Measurements from ENCODE around the gene RXRA.

Gene RXRA

DNA sequence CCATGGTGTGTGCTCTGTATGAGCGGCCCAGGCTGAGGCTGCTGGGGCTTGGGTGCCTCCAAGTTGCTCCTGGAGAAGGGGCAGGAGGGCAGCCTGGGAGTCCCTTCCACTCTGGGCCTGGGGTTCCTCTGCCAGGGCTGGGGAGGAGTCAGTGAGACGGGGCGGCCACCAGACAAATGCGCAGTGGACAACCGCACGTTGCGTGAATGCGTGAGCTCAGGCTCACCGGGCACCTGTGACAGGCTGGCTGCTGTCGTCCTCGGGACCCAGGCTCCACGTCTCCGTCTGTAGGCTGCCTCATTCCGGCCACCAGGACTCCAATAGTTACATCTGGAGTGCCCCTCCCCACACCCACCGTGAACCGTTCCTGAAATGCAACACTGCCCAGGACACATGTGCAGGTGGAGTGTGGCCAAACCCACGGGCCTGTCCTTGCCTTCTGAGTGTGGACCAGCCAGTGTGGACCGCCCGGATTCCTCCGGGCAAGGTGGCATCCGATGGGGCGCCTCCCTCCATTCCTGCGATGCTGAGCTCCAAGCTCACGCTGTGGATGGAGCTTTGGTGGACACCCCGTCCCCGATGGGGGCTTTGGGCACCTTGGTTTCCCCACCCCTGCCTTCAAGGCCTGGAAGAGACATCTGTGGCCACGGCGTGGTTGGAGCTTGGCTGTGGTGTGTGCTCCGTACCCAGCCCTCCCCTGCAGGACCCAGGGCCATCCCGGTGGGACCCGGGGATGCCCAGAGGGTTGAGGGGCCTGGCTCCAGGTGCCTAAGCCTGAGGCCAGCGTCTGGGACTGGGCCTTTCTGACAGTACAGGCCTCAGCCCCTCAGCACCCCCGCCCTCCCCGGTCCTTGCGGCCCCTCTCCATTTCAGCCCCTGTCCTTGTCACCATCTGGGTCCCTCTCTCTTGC lies 34.0 kb upstream of the RXRA start:
- POLR2A ChIA-PET: no interaction called here
- H3K4me3 ChIP-seq (ENCODE audit: low read depth, low read length): no peak overlapping the region
- CTCF ChIA-PET: interaction anchor here (0.9 kb wide), 1 partner anchor 23 kb away, joined by 3 read pairs; no protein-coding TSS in a partner anchor
- no peak for DNase-seq (ENCODE audit: low read depth, low spot score)
- TF ChIP-seq, protein P1, sequence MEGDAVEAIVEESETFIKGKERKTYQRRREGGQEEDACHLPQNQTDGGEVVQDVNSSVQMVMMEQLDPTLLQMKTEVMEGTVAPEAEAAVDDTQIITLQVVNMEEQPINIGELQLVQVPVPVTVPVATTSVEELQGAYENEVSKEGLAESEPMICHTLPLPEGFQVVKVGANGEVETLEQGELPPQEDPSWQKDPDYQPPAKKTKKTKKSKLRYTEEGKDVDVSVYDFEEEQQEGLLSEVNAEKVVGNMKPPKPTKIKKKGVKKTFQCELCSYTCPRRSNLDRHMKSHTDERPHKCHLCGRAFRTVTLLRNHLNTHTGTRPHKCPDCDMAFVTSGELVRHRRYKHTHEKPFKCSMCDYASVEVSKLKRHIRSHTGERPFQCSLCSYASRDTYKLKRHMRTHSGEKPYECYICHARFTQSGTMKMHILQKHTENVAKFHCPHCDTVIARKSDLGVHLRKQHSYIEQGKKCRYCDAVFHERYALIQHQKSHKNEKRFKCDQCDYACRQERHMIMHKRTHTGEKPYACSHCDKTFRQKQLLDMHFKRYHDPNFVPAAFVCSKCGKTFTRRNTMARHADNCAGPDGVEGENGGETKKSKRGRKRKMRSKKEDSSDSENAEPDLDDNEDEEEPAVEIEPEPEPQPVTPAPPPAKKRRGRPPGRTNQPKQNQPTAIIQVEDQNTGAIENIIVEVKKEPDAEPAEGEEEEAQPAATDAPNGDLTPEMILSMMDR (IDR thresholded peaks at IDR 0.05; ENCODE audit: insufficient read depth, low read length, missing control alignments): no peak

DNA sequence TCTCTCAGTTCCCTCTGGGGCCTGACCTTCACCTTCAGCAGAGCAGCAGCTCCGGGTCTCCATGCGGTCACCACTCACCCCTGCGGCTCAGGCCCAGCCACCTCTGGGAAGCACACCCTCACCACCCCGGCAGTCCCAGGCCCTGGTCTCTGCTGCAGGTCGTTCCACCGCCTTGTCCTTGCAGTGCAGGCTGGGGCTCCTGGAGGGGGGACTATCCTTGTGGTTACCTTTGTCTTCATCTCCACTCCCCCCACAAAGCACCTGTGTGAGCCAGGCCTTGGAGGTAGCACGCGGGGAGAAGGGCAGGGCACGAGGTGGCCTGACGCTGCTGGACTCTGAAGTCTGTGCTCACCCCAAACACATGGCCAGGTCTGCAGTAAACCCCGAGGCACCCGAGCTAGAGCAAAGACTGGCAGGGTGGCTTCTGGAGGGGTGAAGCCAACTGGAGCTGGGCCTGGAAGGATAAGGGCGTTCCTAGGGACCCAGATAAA lies 33.2 kb upstream of the RXRA start:
- no peak for DNase-seq (ENCODE audit: low read depth, low spot score)
- ChIA-PET POLR2A (no interaction called here), CTCF (no interaction called here)
- TF ChIP-seq, protein P1 (IDR thresholded peaks at IDR 0.05; ENCODE audit: insufficient read depth, low read length, missing control alignments): no peak
- no peak overlapping the region for H3K4me3 ChIP-seq (ENCODE audit: low read depth, low read length)

DNA sequence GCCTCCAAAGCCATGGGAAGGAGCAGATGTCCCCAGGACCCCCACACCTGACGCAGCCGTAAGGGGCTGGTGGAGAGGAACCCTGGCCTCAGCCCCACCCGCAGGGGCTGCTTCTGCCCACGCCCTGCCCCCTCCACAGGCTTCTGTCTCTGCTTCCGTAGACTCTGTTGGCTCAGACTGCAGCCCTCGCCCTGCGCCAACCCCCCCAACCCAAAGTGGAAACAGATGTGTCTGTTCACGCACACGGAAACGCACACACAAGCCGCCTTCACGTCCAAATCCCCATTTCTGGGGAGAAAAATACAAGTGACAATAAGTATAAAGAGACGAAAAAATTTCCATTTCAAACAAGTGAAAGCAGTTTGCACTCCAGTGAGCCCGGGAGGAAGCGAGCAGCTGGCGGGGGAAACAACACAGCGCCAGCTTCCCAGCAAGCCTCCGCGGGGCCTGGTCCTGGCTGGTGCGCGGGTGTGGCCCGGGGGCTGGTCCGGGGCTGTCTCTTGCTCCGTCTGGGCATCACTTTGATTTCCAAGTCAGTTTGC lies 32.6 kb upstream of the RXRA start:
- ChIA-PET POLR2A (no interaction called here), CTCF (interaction anchor here (0.7 kb wide), 1 partner anchor 105 kb away, joined by 3 read pairs; no protein-coding TSS in a partner anchor)
- TF ChIP-seq, protein P1 (IDR thresholded peaks at IDR 0.05; ENCODE audit: insufficient read depth, low read length, missing control alignments): no peak
- no peak for DNase-seq (ENCODE audit: low read depth, low spot score)
- peak overlapping the region; percentile 23 for H3K4me3 ChIP-seq (ENCODE audit: low read depth, low read length)

DNA sequence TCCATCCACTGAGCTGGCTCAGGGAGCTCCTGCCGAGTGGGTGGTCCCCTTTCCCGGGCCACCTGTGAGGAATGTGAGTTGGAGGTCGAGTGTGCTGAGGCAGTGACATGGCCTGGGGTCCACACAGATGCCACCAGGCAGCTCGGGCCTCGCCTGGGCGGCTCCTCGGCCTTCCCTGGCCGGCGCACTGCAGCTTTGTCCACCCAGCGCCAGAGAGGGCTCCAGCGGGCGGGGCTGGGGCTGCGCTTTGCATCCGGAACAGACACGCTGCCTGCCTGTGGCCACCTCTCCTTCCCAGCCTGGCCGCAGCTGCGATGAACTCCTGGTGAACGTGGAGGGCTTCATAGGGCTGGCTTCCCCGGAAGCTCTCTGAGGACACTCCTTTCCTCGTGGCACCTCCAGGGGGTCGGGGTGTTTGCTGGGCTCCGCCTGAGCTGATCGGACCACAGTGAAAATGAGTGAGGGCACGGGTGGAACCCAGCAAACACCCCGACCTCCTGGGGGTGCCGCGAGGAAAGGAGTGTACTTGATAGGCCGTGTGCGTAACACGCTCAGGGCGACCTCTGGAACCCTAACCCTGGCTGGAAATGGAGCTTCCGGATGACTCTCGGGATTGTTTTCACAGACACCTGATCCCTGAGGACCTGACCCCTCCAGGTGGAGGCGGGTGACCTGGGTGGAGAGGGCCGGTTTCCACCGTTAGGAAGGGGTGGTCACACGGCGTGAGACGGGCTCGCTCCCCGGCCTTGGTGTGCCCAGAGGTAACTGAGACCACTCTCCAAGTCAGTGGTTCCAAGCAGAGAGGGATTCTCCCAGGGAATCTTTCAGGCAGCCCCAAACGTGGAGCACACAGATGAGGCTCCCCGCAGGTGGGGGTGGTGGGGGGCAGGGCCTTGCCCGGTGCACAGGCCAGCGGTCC lies 31.8 kb upstream of the RXRA start:
- TF ChIP-seq, protein P1 (IDR thresholded peaks at IDR 0.05; ENCODE audit: insufficient read depth, low read length, missing control alignments): no peak
- POLR2A ChIA-PET: no interaction called here
- H3K4me3 ChIP-seq (ENCODE audit: low read depth, low read length): no peak overlapping the region; the same call in 1 of the 2 replicates
- CTCF ChIA-PET: interaction anchor here (0.7 kb wide), 1 partner anchor 106 kb away, joined by 3 read pairs; no protein-coding TSS in a partner anchor
- no peak for DNase-seq (ENCODE audit: low read depth, low spot score)

DNA sequence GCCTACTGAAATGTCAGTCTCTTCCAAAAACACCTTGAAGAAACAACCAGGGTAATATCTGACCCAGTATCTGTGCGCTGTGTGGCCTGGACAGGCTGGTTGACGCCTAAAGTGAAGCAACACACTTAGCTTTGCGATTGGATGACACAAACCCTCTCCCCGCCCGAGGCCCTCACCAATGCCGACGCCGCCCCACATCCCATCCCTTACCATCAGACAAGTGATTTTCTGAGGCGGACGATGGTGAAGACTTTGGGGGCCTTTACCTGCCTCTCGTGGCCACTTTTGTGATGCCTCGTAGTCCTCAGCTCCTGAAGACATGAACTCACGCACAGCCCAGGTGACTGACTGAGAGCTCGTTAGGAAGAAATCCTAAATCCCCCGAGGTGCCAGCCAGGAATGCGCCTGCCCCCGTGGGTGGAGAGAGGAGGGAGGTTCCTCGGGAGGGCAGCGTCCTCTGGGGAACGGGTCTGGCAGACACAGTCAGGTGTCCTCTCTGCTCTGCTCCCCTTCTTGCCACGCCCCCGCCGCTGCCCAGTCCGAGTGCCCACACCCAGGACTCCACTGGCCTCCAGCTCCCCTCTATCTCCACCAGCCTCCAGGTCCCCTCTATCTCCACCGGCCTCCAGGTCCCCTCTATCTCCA lies 31.0 kb upstream of the RXRA start:
- DNase-seq (ENCODE audit: low read depth, low spot score): no peak
- no peak overlapping the region for H3K4me3 ChIP-seq (ENCODE audit: low read depth, low read length)
- TF ChIP-seq, protein P1 (IDR thresholded peaks at IDR 0.05; ENCODE audit: insufficient read depth, low read length, missing control alignments): no peak
- POLR2A ChIA-PET: no interaction called here
- CTCF ChIA-PET: no interaction called here
